A549 (cell line): ENCODE results near the gene DCAF5. TPM values are rescaled to one million over a fixed set of nuclear protein-coding genes. Genes with fewer than 3 reads are reported as not detected.
"Not testable (repeated sequence)": the region's sequence is repeated elsewhere in the genome, so short reads cannot be mapped to it uniquely, and the experiment has no call there.

Experiments
- ATAC-seq, 2 experiments: fragments of 200-7000 bp in 1 of 2; fragments of >200 bp in 1 of 2; cut with Nextera tagmentation in 1 of 2; cut with Tn5 transposase in 1 of 2; 3 replicates each; pipeline versions ENCODE4 v1.8.0 to v1.9.1; 2018 to 2020; ENCODE audit warnings: mild to moderate bottlenecking in 1 of 2, moderate library complexity in 1 of 2
- CTCF ChIA-PET: fragments of 300-600 bp; sonication (Branson Sonifier 250); formaldehyde crosslinking; extraction: SDS; loops from one replicate; lab custom pipeline; 2021; ENCODE audit warnings: antibody characterized with exemption, inconsistent platforms; lab: Yijun Ruan, JAX
- POLR2A ChIA-PET: fragments of 350-600 bp; formaldehyde crosslinking; extraction: SDS; loops from one replicate; lab custom pipeline; 2021; ENCODE audit warnings: antibody characterized with exemption, inconsistent platforms; lab: Yijun Ruan, JAX
- DNase-seq, 2 experiments: peaks; one replicate each; pipeline versions ENCODE4 v3.0.0 to v3.0.0-alpha.2; 2011 to 2016; ENCODE audit warnings: low read depth in 1 of 2, low spot score in 1 of 2
- FAIRE-seq: peaks from 2 replicates; lab custom pipeline; 2011; peaks lifted over from hg19 to GRCh38; lab: Jason Lieb, UNC
- H3K27ac ChIP-seq, 2 experiments: fragments of >200 bp; sonication (Bioruptor Twin); formaldehyde crosslinking; 3 replicates each; pipeline ENCODE4 v1.5.1; 2016 to 2017
- H3K4me1 ChIP-seq: fragments of >200 bp; sonication (Bioruptor Twin); formaldehyde crosslinking; 3 replicates; pipeline ENCODE4 v1.6.1; 2016
- H3K4me2 ChIP-seq: fragments of >200 bp; sonication (Bioruptor Twin); formaldehyde crosslinking; 3 replicates; pipeline ENCODE4 v1.6.1; 2016
- H3K4me3 ChIP-seq: fragments of >200 bp; sonication (Bioruptor Twin); formaldehyde crosslinking; 3 replicates; pipeline ENCODE4 v1.5.1; 2016
- H3K9me3 ChIP-seq: fragments of >200 bp; sonication (Bioruptor Twin); formaldehyde crosslinking; 3 replicates; pipeline ENCODE4 v1.6.1; 2016
- CBX2 ChIP-seq: fragments of 200-600 bp; sonication (generic); IDR thresholded peaks from 2 replicates; pipeline ENCODE4 v1.6.1; 2016; ENCODE audit warnings: low read depth, mild to moderate bottlenecking, borderline replicate concordance
- CBX8 ChIP-seq: fragments of 200-600 bp; sonication (generic); IDR thresholded peaks from 2 replicates; pipeline ENCODE4 v1.6.1; 2016
- E2F6 ChIP-seq: IDR thresholded peaks from 2 replicates; pipeline ENCODE4 v1.6.1; 2012; ENCODE audit warnings: low read depth, borderline replicate concordance
- EHMT2 ChIP-seq: fragments of 200-600 bp; sonication (generic); IDR thresholded peaks from 2 replicates; pipeline ENCODE4 v1.6.1; 2016; ENCODE audit warnings: antibody characterized with exemption, low read depth, mild to moderate bottlenecking, moderate library complexity
- EP300 ChIP-seq, 2 experiments: fragments of >200 bp; sonication (Bioruptor Twin); formaldehyde crosslinking; IDR thresholded peaks; 2 replicates in 1 of 2; 3 replicates in 1 of 2; pipeline ENCODE4 v1.6.1; 2016 to 2017
- ESRRA ChIP-seq: fragments of 150-350 bp; IDR thresholded peaks from 2 replicates; pipeline ENCODE4 v1.6.1; 2014; ENCODE audit warnings: mild to moderate bottlenecking, low read length, borderline replicate concordance
- FOSB ChIP-seq: fragments of 250-450 bp; sonication (Bioruptor Pico); IDR thresholded peaks from 2 replicates; pipeline ENCODE4 v1.5.0; 2020; ENCODE audit warnings: mild to moderate bottlenecking, moderate library complexity
- FOSL2 ChIP-seq, 2 experiments: fragments of 450-650 bp in 1 of 2; fragments of >200 bp in 1 of 2; sonication (Bioruptor Twin) in 1 of 2; formaldehyde crosslinking; IDR thresholded peaks; 2 replicates each; pipeline versions ENCODE4 v1.5.0 to v1.6.1; 2016 to 2020; ENCODE audit warnings: mild to moderate bottlenecking in 1 of 2, moderate library complexity in 1 of 2
- GATA3 ChIP-seq: IDR thresholded peaks from 2 replicates; pipeline ENCODE4 v1.6.1; 2012; ENCODE audit warnings: borderline replicate concordance
- HDAC2 ChIP-seq: fragments of 200-600 bp; sonication (generic); IDR thresholded peaks from 2 replicates; pipeline ENCODE4 v1.6.1; 2016
- HOXB13 ChIP-seq: fragments of 250-450 bp; sonication (Bioruptor Pico); IDR thresholded peaks from 2 replicates; pipeline ENCODE4 v1.5.0; 2020; ENCODE audit warnings: low read depth, mild to moderate bottlenecking, moderate library complexity
- JUNB ChIP-seq: fragments of >200 bp; sonication (Bioruptor Twin); formaldehyde crosslinking; IDR thresholded peaks from 2 replicates; pipeline ENCODE4 v1.6.1; 2016
- MAZ ChIP-seq: fragments of 150-350 bp; IDR thresholded peaks from 2 replicates; pipeline ENCODE4 v1.6.1; 2014; ENCODE audit warnings: antibody characterized with exemption, low read depth, low read length, borderline replicate concordance
- NR3C1 ChIP-seq: fragments of >200 bp; sonication (Bioruptor Twin); formaldehyde crosslinking; IDR thresholded peaks from 3 replicates; pipeline ENCODE4 v1.6.1; 2017
- POLR2A ChIP-seq: IDR thresholded peaks from 2 replicates; pipeline ENCODE4 v1.6.1; 2012; ENCODE audit warnings: mild to moderate bottlenecking, low read length
- POLR2AphosphoS2 ChIP-seq: conservative IDR thresholded peaks from 2 replicates; pipeline ENCODE4 v1.6.1; 2012; ENCODE audit warnings: low read length, improper control_type of control experiment, inconsistent platforms
- RARB ChIP-seq: fragments of 250-450 bp; sonication (Bioruptor Pico); IDR thresholded peaks from 2 replicates; pipeline ENCODE4 v1.8.0; 2021; ENCODE audit warnings: mild to moderate bottlenecking, moderate library complexity
- RFX5 ChIP-seq: fragments of 450-650 bp; IDR thresholded peaks from 2 replicates; pipeline ENCODE4 v1.7.1; 2014; ENCODE audit warnings: antibody characterized with exemption, mild to moderate bottlenecking, moderate library complexity
- SMC3 ChIP-seq: fragments of >200 bp; sonication (Bioruptor Twin); formaldehyde crosslinking; IDR thresholded peaks from 3 replicates; pipeline ENCODE4 v1.6.1; 2018; ENCODE audit warnings: inconsistent platforms
- TFCP2L1 ChIP-seq: fragments of 250-450 bp; sonication (Bioruptor Pico); IDR thresholded peaks from 2 replicates; pipeline ENCODE4 v1.5.0; 2021; ENCODE audit warnings: mild to moderate bottlenecking
- ZC3H11A ChIP-seq: fragments of 450-650 bp; IDR thresholded peaks from 2 replicates; pipeline ENCODE4 v1.6.1; 2014; ENCODE audit warnings: antibody characterized with exemption, mild to moderate bottlenecking
- WGBS: methylation state at CpG from one replicate; pipeline ENCODE4 v1.1.6; 2017; ENCODE audit errors: missing lambda C conversion rate; 5-methylcytosine and 5-hydroxymethylcytosine counted together
- polyA plus RNA-seq, 4 experiments: library from polyadenylated mRNA; depleted of rRNA in 3 of 4; stranded (reverse); fragments of >200 nt; fragmentation: RNase III in 1 of 4; extraction: RNeasy Plus Mini Kit Qiagen cat#74134 plus additional on column Dnase treatment in 1 of 4; gene quantifications; 2 replicates in 3 of 4; 3 replicates in 1 of 4; pipeline ENCODE4 v1.2.3, GENCODE V29; 2011 to 2017
- TF ChIP-seq, protein P1 (sequence below): IDR thresholded peaks from 2 replicates; pipeline ENCODE4 v1.6.1; 2012
- TF ChIP-seq, protein P2 (sequence below): fragments of 200-600 bp; sonication (generic); IDR thresholded peaks from 2 replicates; pipeline ENCODE4 v1.6.1; 2016; ENCODE audit warnings: antibody characterized with exemption, mild to moderate bottlenecking, moderate library complexity

Gene DCAF5
- polyA plus RNA-seq, 2 of the 4 experiments (the other 2 are of a cell fraction), result 14.3 to 23.7 TPM

DNA sequence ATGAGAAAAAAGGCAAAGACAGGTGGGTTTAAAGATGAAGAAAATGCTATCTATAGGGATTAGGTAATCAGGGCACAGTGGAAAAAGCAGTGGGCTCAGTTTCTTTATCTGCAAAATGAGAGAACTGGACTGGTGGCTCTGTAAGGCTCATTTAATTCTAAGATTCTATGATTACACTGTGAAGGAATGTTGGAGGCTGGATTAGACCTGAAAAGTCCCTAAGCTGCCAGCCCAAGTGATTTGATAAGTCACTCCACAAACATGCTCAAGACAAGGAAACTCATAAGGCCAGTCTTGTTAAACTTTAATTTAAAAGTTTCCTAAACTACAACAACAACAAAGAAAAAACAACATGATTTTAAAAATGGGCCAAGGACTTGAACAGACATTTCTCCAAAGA, 75.1 kb downstream of the DCAF5 start:
- Histone ChIP-seq H3K9me3 (no peaks in the 10 kb centered on the region), H3K27ac (peak overlapping the region; percentile 69 to 84), H3K4me3 (no peak overlapping the region), H3K4me2 (peak overlapping the region; percentile 64), H3K4me1 (peaks cover 50% of the 10 kb centered on the region)
- FAIRE-seq (no peak), DNase-seq (peak; percentile 31 to 77), ATAC-seq (peak; percentile 62 to 71; a peak in 4 of 6 replicates)
- TF ChIP-seq CBX8, result no peak
- no peak for TF ChIP-seq FOSL2 (IDR thresholded peaks at IDR 0.05)
- TF ChIP-seq FOSL2 (CRISPR knock-in tag; IDR thresholded peaks at IDR 0.05), result peak; percentile 46; the same call in 1 of the 2 replicates
- peak; percentile 15; the same call in 1 of the 2 replicates for TF ChIP-seq GATA3
- CTCF ChIA-PET, result interaction anchor here (1.3 to 6.7 kb wide), 3 partner anchors 12 to 165 kb away, joined by 3 to 40 read pairs (median 3); no protein-coding TSS in a partner anchor
- POLR2A ChIA-PET, result no interaction called here

GRCh38 chr14:69077185-69077584, 75.7 kb downstream of the DCAF5 start:
- CTCF ChIA-PET, result interaction anchor here (0.8 to 6.7 kb wide), 4 partner anchors 13 to 165 kb away, joined by 3 to 40 read pairs (median 3); no protein-coding TSS in a partner anchor
- H3K4me2 ChIP-seq, result peak overlapping the region; percentile 64
- 89% methylated on average over 5 of the region's 5 CpGs for WGBS
- TF ChIP-seq ZC3H11A, result peak; percentile 84
- TF ChIP-seq, all 56 proteins: peak for 1; not testable (repeated sequence) for 55
- POLR2A ChIA-PET, H3K4me3 ChIP-seq, DNase-seq, H3K9me3 ChIP-seq, ATAC-seq, FAIRE-seq: not testable (repeated sequence)
- peak overlapping the region; percentile 69 to 84 for H3K27ac ChIP-seq
- H3K4me1 ChIP-seq, result peaks cover 50% of the 10 kb centered on the region

- no peak overlapping the region for H3K4me2 ChIP-seq
- peak overlapping the region in 1 of 2 experiments; percentile 84; a peak in 3 of 6 replicates for H3K27ac ChIP-seq
- CTCF ChIA-PET, result interaction anchor here (1.3 to 6.7 kb wide), 3 partner anchors 14 to 164 kb away, joined by 3 to 40 read pairs (median 3); no protein-coding TSS in a partner anchor
- FAIRE-seq (peak; percentile 87), DNase-seq (no peak), ATAC-seq (no peak)
- TF ChIP-seq EHMT2 (no peak), ZC3H11A (no peak), POLR2AphosphoS2 (no peak), RARB (CRISPR knock-in tag) (no peak), NR3C1 (no peak), RFX5 (no peak), ESRRA (no peak), POLR2A (no peak), EP300 (IDR thresholded peaks at IDR 0.05) (no peak), SMC3 (no peak), FOSB (no peak), HDAC2 (no peak), MAZ (no peak), GATA3 (no peak), JUNB (no peak), HOXB13 (CRISPR knock-in tag) (no peak), TFCP2L1 (CRISPR knock-in tag) (no peak)
- TF ChIP-seq, protein P1, sequence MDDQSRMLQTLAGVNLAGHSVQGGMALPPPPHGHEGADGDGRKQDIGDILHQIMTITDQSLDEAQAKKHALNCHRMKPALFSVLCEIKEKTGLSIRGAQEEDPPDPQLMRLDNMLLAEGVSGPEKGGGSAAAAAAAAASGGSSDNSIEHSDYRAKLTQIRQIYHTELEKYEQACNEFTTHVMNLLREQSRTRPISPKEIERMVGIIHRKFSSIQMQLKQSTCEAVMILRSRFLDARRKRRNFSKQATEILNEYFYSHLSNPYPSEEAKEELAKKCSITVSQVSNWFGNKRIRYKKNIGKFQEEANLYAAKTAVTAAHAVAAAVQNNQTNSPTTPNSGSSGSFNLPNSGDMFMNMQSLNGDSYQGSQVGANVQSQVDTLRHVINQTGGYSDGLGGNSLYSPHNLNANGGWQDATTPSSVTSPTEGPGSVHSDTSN, result no peak
- 94% methylated on average over 3 of the region's 3 CpGs for WGBS
- no peaks in the 10 kb centered on the region for H3K9me3 ChIP-seq
- no peak overlapping the region for H3K4me3 ChIP-seq
- POLR2A ChIA-PET, result no interaction called here
- H3K4me1 ChIP-seq, result peaks cover 46% of the 10 kb centered on the region
These were observed 76.6 kb downstream of the DCAF5 start for GRCh38 chr14:69076341-69076740.

GRCh38 chr14:69073915-69074314, 79.0 kb downstream of the DCAF5 start:
- Histone ChIP-seq H3K4me3 (no peak overlapping the region), H3K27ac (no peak overlapping the region), H3K4me2 (no peak overlapping the region), H3K9me3 (no peaks in the 10 kb centered on the region), H3K4me1 (peaks cover 30% of the 10 kb centered on the region)
- WGBS, result 54% methylated on average over 1 of the region's 1 CpG
- POLR2A ChIA-PET, result no interaction called here
- DNase-seq, result no peak
- CTCF ChIA-PET, result interaction anchor here (0.8 to 2.3 kb wide), 9 partner anchors 11 to 164 kb away, joined by 3 to 8 read pairs (median 4); no protein-coding TSS in a partner anchor
- no peak for FAIRE-seq
- TF ChIP-seq E2F6, result no peak
- no peak for TF ChIP-seq CBX2
- TF ChIP-seq, protein P2, sequence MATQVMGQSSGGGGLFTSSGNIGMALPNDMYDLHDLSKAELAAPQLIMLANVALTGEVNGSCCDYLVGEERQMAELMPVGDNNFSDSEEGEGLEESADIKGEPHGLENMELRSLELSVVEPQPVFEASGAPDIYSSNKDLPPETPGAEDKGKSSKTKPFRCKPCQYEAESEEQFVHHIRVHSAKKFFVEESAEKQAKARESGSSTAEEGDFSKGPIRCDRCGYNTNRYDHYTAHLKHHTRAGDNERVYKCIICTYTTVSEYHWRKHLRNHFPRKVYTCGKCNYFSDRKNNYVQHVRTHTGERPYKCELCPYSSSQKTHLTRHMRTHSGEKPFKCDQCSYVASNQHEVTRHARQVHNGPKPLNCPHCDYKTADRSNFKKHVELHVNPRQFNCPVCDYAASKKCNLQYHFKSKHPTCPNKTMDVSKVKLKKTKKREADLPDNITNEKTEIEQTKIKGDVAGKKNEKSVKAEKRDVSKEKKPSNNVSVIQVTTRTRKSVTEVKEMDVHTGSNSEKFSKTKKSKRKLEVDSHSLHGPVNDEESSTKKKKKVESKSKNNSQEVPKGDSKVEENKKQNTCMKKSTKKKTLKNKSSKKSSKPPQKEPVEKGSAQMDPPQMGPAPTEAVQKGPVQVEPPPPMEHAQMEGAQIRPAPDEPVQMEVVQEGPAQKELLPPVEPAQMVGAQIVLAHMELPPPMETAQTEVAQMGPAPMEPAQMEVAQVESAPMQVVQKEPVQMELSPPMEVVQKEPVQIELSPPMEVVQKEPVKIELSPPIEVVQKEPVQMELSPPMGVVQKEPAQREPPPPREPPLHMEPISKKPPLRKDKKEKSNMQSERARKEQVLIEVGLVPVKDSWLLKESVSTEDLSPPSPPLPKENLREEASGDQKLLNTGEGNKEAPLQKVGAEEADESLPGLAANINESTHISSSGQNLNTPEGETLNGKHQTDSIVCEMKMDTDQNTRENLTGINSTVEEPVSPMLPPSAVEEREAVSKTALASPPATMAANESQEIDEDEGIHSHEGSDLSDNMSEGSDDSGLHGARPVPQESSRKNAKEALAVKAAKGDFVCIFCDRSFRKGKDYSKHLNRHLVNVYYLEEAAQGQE, result no peak
- TF ChIP-seq EP300 (IDR thresholded peaks at IDR 0.05), result no peak
- TF ChIP-seq GATA3, result no peak
- ATAC-seq, result no peak
